Measurements from ENCODE around the gene GRM5.
"Not testable (repeated sequence)": the region's sequence is repeated elsewhere in the genome, so short reads cannot be mapped to it uniquely, and the experiment has no call there.

GRM5 gene

DNA sequence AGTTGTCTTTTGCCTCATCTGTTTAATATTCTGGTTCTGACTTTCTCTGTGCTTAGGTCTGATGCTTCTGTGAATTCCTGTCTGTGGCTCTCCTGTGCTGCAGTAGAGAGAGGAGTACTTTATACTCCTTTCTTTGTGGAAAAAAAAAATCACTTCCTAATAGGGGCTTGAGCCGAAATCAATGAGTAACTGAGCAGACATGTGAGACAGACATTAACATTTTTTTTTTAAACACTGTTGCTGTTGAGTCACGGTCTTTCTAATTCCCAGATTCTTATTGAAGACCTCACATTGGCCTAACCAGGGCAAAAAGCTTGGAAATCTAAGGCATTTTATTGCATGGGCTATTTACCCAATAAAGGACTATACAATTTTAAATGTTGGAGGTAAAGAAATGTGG lies 86.1 kb downstream of the GRM5 start:
- TF ChIP-seq, protein P1, sequence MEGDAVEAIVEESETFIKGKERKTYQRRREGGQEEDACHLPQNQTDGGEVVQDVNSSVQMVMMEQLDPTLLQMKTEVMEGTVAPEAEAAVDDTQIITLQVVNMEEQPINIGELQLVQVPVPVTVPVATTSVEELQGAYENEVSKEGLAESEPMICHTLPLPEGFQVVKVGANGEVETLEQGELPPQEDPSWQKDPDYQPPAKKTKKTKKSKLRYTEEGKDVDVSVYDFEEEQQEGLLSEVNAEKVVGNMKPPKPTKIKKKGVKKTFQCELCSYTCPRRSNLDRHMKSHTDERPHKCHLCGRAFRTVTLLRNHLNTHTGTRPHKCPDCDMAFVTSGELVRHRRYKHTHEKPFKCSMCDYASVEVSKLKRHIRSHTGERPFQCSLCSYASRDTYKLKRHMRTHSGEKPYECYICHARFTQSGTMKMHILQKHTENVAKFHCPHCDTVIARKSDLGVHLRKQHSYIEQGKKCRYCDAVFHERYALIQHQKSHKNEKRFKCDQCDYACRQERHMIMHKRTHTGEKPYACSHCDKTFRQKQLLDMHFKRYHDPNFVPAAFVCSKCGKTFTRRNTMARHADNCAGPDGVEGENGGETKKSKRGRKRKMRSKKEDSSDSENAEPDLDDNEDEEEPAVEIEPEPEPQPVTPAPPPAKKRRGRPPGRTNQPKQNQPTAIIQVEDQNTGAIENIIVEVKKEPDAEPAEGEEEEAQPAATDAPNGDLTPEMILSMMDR (IDR thresholded peaks at IDR 0.05; ENCODE audit: low read length, missing control alignments), result no peak
- H3K4me3 ChIP-seq (replicated peaks; ENCODE audit: low read depth, low read length), result no peak overlapping the region
- DNase-seq (ENCODE audit: low read depth), result no peak

- DNase-seq (ENCODE audit: low read depth); H3K4me3 ChIP-seq (replicated peaks; ENCODE audit: low read depth, low read length): not testable (repeated sequence)
Measured at GRCh38 chr11:88978992-88979391, 86.8 kb downstream of the GRM5 start.

- H3K4me3 ChIP-seq (replicated peaks; ENCODE audit: low read depth, low read length); DNase-seq (ENCODE audit: low read depth): not testable (repeated sequence)
Measured at GRCh38 chr11:88975441-88975840, 90.3 kb downstream of the GRM5 start.

DNA sequence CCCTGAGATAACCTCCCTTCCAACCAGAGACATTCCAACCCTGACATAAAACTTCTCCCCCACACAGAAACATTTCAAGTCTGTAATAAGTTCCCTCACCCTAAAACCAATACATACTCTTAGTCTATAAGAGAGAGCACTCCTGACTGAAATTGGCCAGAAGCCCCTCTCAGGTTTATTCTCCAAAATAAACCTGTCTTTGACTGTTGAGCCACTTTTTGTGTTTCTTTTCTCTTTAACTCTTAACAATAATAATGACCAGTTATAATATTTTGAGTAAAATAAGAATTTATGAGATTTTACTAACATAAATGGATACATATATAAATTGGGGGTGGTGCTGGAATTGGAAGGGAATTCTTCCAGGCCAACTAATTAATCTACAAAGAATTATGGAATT lies 93.6 kb downstream of the GRM5 start:
- H3K4me3 ChIP-seq (replicated peaks; ENCODE audit: low read depth, low read length), result no peak overlapping the region
- DNase-seq (ENCODE audit: low read depth), result no peak
- TF ChIP-seq, protein P1 (IDR thresholded peaks at IDR 0.05; ENCODE audit: low read length, missing control alignments), result no peak

GRCh38 chr11:88961621-88962020 lies 104.2 kb downstream of the GRM5 start:
- H3K4me3 ChIP-seq (replicated peaks; ENCODE audit: low read depth, low read length); DNase-seq (ENCODE audit: low read depth): not testable (repeated sequence)

DNA sequence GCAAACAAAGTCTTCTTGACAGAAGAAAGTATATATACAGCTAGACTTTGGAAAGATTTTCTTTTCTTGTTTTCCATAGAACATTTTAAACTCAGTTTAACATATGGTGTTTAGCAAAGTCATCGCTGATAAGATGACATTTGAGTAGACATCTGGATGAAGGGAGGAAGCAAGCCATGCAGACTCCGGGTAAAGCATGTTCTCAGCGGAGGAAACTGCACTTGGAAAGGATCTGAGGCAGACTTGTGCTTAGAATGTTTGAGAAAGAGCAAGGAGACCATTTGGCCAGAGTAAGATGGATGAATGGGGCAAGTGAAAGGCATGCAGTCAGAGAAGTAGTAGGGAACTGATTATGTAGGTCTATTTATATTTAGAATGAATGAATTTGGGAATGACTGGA lies 105.9 kb downstream of the GRM5 start:
- not testable (repeated sequence) for DNase-seq (ENCODE audit: low read depth); H3K4me3 ChIP-seq (replicated peaks; ENCODE audit: low read depth, low read length)

DNA sequence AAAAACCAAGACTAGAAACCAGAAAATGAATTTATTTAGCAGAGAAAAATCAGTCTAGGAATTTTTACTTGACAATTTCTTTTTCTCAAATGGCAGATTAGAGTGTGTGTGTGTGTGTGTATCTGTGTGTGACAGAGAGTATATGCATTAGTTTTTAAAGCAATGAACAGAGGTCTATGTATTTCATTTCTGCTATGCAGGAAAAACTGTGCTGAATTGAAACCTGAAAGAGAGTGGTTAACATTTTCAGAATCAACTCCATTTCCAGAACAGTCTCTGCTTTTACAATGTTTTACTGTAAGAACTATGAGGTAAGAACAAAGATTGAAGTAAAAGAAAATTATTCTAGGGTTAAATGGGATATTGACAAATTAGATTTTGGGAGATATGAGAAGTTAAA lies 114.8 kb downstream of the GRM5 start:
- TF ChIP-seq, protein P1 (IDR thresholded peaks at IDR 0.05; ENCODE audit: low read length, missing control alignments), result no peak
- no peak overlapping the region for H3K4me3 ChIP-seq (replicated peaks; ENCODE audit: low read depth, low read length)
- DNase-seq (ENCODE audit: low read depth), result no peak

GRCh38 chr11:88948908-88949307 lies 116.9 kb downstream of the GRM5 start:
- DNase-seq (ENCODE audit: low read depth); H3K4me3 ChIP-seq (replicated peaks; ENCODE audit: low read depth, low read length): not testable (repeated sequence)

- DNase-seq (ENCODE audit: low read depth); H3K4me3 ChIP-seq (replicated peaks; ENCODE audit: low read depth, low read length): not testable (repeated sequence)
Measured at GRCh38 chr11:88947843-88948572, 117.8 kb downstream of the GRM5 start.

DNA sequence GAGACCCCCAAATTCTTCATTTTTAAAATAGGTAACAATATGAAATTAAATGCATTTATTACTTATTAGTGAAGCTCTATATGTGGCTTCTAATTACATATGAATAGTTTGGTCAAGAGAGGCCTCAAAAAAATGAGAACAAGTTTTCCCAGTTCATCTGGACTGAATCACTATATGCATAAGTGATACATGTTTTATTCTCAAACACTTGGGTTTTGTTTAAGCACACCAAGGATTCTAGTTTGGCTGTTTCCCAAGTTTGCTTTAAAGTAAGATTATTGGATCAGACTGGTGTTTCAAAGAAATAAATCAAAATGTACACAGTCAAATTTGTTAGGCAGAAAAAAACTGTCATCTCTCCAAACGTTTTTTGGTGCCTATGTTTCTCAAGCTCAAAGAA lies 136.1 kb downstream of the GRM5 start:
- not testable (repeated sequence) for H3K4me3 ChIP-seq (replicated peaks; ENCODE audit: low read depth, low read length); DNase-seq (ENCODE audit: low read depth)

- not testable (repeated sequence) for DNase-seq (ENCODE audit: low read depth)
Measured at GRCh38 chr11:88917065-88917464, 148.7 kb downstream of the GRM5 start.

More at GRCh38 chr11:88917065-88917464, 148.7 kb downstream of the GRM5 start:
- not testable (repeated sequence) for H3K4me3 ChIP-seq (replicated peaks; ENCODE audit: low read depth, low read length)

Data from fibroblast of pulmonary artery (primary cell).